Kidney tubule cell (primary cell): ENCODE data around the gene ENTR1.

Experiments
- DNase-seq: peaks from one replicate; pipeline ENCODE4 v3.0.0-alpha.2; 2018; ENCODE audit warnings: low spot score

The ENTR1 gene

DNA sequence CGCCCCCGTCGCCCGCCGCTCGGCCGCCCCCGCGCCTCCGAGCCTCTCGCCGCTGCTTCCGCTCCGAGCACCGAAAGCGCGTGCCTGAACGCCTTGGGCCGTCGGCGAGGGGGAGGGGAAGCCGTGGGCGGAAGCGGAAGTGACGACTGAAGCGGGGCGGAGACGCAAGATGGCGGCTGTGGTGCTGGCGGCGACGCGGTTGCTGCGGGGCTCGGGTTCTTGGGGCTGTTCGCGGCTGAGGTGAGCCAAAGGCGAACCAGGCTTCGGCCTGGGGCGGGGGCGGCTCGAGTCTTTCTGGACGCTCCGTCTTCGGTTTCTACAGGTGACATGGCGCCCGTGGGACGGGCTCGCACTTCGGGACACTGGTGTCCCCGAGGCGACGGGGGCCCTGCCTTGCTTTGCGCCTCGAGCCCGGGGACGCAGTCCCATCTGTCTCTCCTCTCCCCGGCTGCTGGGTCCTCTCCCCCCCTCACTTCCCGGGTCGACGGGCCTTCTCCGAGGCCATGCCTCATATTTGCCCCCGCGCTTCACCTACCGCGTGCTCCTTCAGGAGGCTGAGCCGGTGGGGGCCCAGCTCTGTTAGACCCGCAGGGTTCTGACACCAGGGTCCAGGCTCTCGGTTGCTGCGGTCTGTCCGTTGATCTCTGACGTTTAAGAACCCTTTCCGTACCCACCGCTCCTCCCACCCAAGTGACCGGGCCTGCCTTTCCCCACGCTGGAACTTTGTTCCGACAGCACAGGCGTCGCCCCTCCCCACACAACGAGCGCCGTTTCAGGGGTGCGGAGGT, at the start of gene ENTR1, which contains the start of gene PMPCA:
Gene ENTR1 (minus strand): TSS at position 115 of the 788 bp plus-strand sequence. CDS start 217 bp downstream, outside the sequence.
Gene PMPCA (plus strand): TSS at position 159 of the 788 bp plus-strand sequence. CDS start 11 bp downstream, at position 170.
- peak; percentile 92 for DNase-seq

DNA sequence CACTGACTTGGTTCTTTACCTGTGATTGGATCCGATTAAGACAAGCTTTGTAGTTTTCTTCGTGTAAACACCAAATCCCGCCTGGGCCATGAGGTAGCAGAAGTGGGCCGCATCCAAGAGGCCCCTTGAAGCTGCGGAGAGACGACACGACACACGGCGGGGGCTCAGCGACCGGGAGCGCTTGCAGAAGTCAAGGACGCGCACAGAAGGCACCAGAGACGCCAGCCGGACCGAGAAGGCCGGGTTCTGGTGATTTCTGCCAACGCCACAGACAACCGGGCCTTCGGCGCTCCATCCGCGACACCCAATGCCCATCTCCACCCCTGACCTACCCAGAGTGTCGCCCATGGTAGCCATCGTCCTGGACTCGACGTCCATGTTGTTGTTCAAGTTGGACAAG, 49.0 kb upstream of the ENTR1 start:
- no peak for DNase-seq

DNA sequence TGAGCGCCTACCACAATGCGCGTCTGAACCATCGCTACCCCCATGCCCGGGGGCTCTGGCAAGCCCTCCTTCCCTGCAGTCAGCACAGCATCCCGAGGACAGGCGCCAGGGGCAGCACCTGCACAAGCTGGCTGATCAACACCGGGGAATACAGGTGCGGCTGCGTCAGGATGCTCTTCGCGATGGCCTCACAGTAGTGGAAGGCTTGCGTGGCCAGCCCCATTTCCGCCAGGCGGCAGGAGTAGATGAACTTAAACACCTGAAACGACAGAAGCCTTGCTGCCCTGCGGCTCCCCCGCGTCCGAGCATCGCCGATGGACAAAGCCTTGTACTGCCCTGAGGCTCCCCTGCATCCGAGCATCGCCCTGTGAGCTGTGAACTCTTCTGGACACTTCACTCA, 46.9 kb upstream of the ENTR1 start:
- no peak for DNase-seq

DNA sequence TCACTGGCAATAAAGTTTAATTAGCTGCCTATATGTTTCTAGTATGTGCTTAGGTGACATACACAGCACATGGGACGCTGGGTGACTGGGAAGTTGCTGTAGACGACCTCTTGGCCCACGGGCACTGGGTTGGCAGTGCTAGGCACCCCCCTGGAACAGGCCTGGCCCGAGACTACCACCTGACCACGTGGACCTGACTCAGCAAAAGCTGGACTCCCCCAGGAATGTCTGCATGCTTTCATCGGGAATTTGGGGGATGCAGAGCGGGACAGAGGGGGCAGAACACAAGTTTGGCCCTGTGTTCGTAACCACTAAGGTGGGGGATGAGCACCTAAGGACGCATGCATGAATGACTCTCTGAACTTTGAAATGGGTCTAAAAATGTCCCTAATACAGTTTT, 45.8 kb upstream of the ENTR1 start:
- DNase-seq, result no peak

GRCh38 chr9:136455043-136456002, 44.9 kb upstream of the ENTR1 start:
- DNase-seq, result no peak

DNA sequence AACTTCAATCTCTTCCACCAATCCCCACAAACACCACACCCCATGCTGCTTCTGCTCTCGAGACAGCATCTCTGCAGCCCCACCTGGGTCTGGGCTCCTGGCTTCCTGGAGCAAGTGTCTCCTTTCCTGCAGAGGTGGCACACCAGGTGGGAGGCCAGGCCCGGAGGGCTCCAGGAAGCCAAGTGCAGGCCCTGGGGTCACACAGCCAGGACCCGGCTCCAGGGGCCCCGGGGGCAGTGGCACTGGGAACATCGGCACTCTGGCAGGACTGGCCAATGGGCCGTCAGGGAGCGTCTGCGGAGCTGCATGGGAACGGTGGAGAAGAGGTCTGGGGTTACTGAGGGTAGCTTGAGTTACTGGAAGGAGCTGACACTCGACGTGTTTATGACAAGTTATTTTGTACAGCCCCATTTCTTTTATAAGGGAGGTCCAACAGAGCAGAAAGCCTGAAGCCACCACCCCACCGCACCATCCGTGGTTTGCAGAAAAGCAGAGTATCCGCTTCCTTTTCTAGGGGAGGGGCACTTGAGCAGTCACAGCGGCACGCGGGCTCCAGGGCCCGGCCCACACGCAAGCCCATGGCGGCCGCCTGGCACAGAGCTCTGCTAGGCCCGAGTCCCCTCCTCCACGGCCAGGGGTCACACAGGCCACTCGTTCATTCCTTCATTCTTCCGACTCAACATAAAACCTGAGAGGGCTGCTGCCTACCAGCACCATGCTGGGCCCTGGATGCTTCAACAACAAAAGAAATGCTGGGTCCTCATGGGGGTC, 43.8 kb upstream of the ENTR1 start:
- no peak for DNase-seq

- no peak for DNase-seq
Measured at GRCh38 chr9:136453326-136453725, 42.9 kb upstream of the ENTR1 start.

- no peak for DNase-seq
Measured at GRCh38 chr9:136451221-136451877, 40.9 kb upstream of the ENTR1 start.

GRCh38 chr9:136448655-136449054, 38.2 kb upstream of the ENTR1 start:
- DNase-seq, result no peak

GRCh38 chr9:136447173-136447778, 36.9 kb upstream of the ENTR1 start:
- no peak for DNase-seq

DNA sequence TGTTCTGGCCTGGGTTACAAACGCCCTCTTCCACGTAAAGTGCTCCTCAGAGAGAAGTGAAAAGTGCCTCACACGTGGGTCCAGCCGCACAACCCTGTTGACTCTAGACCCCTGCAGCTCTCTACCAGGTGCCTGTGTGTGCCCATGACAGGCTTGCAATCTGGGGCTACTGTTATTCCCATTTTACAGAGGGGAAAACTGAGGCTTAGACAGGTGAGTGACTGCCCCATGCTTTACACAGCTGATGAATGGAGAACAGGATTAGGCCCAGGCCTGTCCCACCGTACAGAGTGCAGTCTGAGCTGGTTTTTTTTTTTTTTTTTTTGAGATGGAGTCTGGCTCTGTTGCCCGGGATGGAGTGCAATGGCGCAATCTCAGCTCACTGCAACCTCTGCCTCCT, 35.4 kb upstream of the ENTR1 start:
- no peak for DNase-seq

GRCh38 chr9:136444102-136444501, 33.7 kb upstream of the ENTR1 start:
- DNase-seq, result no peak

GRCh38 chr9:136443687-136444086, 33.3 kb upstream of the ENTR1 start:
- no peak for DNase-seq

DNA sequence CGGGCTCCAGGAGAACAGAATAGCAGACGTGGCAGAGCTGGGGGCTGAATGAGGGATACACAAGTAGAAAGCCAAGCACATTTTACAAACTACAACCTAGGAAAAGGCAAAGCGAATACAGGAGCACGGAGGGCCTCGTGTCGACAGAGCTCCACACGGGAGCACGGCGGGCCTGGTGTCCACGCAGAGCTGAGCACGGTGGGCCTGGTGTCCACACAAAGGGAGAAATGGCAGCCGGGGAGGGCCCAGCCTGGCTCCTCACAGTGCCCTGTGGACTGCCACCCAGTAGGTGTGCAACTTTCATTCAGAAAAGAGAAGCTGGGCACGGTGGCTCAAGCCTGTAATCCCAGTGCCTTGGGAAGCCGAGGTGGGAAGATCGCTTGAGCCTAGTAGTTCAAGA, 32.7 kb upstream of the ENTR1 start:
- DNase-seq, result no peak

DNA sequence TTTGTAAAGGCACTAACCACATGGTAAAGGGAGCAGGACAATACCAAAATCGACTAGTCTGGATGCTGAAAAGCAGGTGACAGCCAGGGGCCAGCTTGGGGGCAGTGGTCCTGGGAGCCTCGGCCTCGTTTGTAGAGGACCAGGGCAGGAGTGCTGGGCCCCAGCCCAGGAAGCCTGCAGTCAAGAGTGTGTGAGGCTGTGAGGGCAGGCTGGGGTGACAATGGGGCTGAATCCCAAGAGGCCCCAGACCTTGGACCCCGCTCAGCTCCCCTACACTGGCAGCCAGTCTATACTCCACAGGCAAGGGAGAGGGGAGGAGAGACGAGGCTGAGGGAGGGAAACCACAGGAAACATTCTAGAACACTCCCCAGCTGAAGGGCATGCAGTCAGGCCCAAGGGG, 31.9 kb upstream of the ENTR1 start:
- DNase-seq, result no peak

DNA sequence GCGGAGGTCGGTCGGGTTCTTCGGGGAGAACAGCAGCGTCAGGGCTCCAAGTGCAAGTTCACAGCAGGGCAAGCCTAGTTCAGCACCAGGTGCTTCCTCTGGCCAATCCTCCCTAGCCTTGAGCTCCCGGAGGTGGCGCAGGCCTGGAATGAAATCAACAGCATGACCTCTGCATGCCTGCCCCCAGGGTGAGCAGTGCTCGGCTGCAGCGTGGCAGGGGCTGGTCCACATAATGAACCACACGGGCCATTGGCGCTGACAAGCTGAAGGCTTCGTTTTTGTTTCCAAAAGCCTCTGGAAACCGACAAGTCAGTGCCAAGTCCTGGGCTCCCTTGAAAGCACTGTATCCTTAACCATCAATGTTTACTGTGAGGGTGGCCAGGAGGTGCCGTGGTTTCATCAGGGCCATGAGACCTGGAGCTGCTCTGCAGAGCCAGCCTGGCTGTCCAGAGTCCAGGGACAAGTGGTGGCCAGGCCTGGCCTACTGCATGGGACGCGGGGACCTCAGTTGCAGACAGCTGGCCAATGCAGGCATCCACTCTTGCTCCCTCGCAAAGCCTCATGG, 31.3 kb upstream of the ENTR1 start:
- no peak for DNase-seq

DNA sequence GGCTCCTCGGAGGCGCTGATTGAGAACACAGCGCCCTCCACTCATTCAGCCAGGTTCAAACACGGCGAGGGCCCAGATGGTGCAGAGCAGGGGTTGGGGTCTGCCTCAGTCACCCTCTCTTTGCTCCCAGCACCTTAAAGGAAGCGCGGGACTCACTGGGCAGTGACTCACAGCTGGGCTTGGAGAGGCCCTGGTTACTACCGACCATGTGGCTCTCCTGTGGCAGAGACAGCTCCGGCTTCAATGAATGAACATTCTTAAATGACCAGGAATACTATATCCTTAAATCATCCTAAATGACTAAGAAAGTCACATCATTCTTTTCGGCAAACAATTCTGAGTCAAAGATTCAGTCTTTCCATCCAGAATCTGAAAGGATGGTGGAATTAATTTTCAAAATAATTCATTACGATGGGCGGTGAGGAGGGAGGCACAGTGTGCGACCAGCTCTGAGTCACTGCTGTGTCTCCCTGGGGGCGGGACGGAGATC, 30.8 kb upstream of the ENTR1 start:
- peak; percentile 26 for DNase-seq

DNA sequence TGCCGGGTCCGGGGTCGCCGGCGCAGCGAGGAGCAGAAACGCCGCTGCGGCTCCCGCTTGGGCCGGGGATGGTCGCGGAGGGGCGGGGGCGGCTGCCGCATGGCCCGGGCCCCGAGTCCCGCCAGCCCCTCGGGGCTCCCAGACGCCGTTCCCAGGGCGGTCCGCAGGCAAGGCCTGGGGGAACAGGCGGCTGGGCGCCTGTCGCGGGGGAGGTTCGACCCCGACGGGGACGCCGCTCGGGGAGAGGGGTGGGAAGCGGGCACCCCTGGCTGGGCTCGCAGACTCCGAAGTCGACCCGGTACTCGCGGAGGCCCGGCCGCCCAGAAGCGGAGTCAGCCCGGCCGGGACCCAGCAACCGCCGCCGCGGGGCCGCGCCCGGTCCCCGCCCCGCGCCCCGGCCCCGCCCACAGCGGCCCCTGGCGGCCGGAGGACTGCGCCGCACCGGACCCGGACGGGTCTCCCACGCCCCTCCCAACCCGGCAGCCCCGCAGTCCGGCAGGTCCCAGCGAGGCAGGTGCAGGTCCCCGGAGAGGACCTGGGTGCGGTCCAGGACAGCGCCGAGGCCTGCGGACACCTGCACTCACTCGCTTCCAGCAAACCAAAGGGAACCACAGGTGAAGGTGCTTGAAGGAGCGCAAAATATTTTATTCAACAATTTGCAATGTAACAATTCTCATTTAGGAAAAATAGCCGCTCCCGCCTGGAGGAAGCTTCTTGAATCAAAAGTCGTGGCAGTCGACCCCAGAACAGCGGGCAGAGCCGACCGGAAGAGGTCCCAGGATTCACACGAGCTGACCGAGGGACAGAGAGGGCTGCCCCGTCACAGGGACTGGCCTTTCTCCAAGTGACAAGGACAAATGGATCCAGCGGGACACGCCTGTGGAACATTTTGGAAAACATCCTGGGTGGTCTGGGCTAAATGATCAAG, 29.3 kb upstream of the ENTR1 start, which contains the start of gene INPP5E:
Gene INPP5E (minus strand): TSS at position 365 of the 928 bp plus-strand sequence. CDS start 426 bp downstream, outside the sequence.
- peak; percentile 72 for DNase-seq
